Stimulated activated CD4-positive, alpha-beta T cell treated with anti-CD3 and anti-CD28 coated beads, Interleukin-1b, Interleukin-23, amount 100 ng/mL, for 24 hours (primary cell): ENCODE data around the gene WDR26.
"Not testable (repeated sequence)": the region's sequence is repeated elsewhere in the genome, so short reads cannot be mapped to it uniquely, and the experiment has no call there.

Experiments used
- DNase-seq, 4 experiments: peaks; one replicate each; pipeline ENCODE4 v3.0.0-alpha.2; 2020; ENCODE audit warnings: low read depth in 4 of 4, low spot score in 1 of 4

WDR26 gene

GRCh38 chr1:224352436-224353085 is 82.0 kb downstream of the WDR26 start:
- not testable (repeated sequence) for DNase-seq

- DNase-seq, result not testable (repeated sequence)
Measured at GRCh38 chr1:224349716-224350115, 84.9 kb downstream of the WDR26 start.

GRCh38 chr1:224348137-224348536 is 86.5 kb downstream of the WDR26 start:
- no peak for DNase-seq

GRCh38 chr1:224343679-224344078 is 90.9 kb downstream of the WDR26 start:
- no peak for DNase-seq

GRCh38 chr1:224340453-224341384 is 93.9 kb downstream of the WDR26 start:
- DNase-seq, result not testable (repeated sequence)

GRCh38 chr1:224339442-224340033 is 95.1 kb downstream of the WDR26 start:
- no peak for DNase-seq

GRCh38 chr1:224338150-224338838 is 96.3 kb downstream of the WDR26 start:
- DNase-seq, result no peak
